Ovary (tissue), 3 donors: ENCODE results near the gene ABHD18.
"Not testable (repeated sequence)": the region's sequence is repeated elsewhere in the genome, so short reads cannot be mapped to it uniquely, and the experiment has no call there.

Source experiments
- EP300 ChIP-seq: sonication (generic); formaldehyde crosslinking; IDR thresholded peaks from one replicate; pipeline ENCODE4 v1.6.1; 2017; ENCODE audit warnings: antibody characterized with exemption
- POLR2A ChIP-seq: fragments of 450-650 bp; IDR thresholded peaks from one replicate; pipeline ENCODE4 v1.6.1; 2017; ENCODE audit warnings: antibody characterized with exemption, mild to moderate bottlenecking, moderate library complexity
- TF ChIP-seq, protein P1 (sequence below), 3 donors: fragments of 450-650 bp in 2 of 3; fragments of 200-600 bp in 1 of 3; IDR thresholded peaks; one replicate each; pipeline versions ENCODE4 v1.5.1 to v1.8.0; 2016 to 2022; ENCODE audit warnings: antibody characterized with exemption in 3 of 3, mild to moderate bottlenecking in 1 of 3
- donor health status: DM: no; HTN: no; CAD: no.

DNA sequence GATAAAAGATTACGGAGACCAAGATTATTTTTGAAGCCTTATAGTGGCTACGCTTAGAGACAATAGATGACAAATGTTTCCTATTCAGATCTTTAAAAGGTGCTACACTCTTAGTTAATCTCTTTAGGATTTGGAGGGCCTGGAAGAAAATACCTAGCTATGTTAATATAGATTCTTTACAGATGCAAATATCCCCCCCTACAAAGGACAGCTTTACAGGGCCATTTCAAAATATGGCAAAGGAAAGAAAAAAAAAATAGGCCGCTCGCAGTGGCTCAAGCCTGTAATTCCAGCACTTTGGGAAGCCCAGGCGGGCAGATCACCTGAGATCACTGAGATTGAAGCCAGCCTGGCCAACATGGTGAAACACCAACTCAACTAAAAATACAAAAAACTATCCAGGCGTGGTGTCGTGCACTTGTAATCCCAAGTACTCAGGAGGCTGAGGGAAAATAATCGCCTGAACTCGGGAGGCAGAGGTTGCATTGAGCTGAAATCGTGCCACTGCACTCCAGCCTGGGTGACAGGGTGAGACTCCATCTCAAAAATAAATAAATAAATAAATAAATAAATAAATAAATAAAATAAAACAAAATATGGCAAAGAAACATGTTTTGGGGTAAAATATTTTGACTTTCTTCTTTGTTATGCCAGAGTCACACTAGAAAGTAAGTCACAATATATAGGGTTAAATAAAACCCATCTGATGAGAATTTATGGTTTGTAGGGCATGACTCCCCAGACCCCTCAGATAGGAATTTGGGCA is 90.4 kb downstream of the ABHD18 start:
- TF ChIP-seq, protein P1, sequence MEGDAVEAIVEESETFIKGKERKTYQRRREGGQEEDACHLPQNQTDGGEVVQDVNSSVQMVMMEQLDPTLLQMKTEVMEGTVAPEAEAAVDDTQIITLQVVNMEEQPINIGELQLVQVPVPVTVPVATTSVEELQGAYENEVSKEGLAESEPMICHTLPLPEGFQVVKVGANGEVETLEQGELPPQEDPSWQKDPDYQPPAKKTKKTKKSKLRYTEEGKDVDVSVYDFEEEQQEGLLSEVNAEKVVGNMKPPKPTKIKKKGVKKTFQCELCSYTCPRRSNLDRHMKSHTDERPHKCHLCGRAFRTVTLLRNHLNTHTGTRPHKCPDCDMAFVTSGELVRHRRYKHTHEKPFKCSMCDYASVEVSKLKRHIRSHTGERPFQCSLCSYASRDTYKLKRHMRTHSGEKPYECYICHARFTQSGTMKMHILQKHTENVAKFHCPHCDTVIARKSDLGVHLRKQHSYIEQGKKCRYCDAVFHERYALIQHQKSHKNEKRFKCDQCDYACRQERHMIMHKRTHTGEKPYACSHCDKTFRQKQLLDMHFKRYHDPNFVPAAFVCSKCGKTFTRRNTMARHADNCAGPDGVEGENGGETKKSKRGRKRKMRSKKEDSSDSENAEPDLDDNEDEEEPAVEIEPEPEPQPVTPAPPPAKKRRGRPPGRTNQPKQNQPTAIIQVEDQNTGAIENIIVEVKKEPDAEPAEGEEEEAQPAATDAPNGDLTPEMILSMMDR (IDR thresholded peaks at IDR 0.05): not testable (repeated sequence)
- not testable (repeated sequence) for TF ChIP-seq EP300, POLR2A
